Bronchial epithelial cell (primary cell): ENCODE data around the gene CENPQ. TPM values are rescaled to one million over a fixed set of nuclear protein-coding genes. Genes with fewer than 3 reads are reported as not detected.

Source experiments
- DNase-seq: peaks from one replicate; pipeline ENCODE4 v3.0.0-alpha.2; 2010; ENCODE audit warnings: low read depth
- FAIRE-seq: peaks from 2 replicates; lab custom pipeline; 2011; peaks lifted over from hg19 to GRCh38; lab: Jason Lieb, UNC
- H3K27me3 ChIP-seq: 2 replicates; pipeline ENCODE4 v1.5.1; 2011; ENCODE audit warnings: low read length; ENCODE audit not compliant: control insufficient read depth, insufficient read depth
- H3K36me3 ChIP-seq: 2 replicates; pipeline ENCODE4 v1.5.1; 2011; ENCODE audit warnings: low read length; ENCODE audit not compliant: control insufficient read depth, insufficient read depth
- H3K4me3 ChIP-seq: 2 replicates; pipeline ENCODE4 v1.5.1; 2011; ENCODE audit warnings: mild to moderate bottlenecking, low read depth, low read length, control low read depth
- CTCF ChIP-seq: IDR thresholded peaks from 2 replicates; pipeline ENCODE4 v1.5.1; 2011; ENCODE audit warnings: mild to moderate bottlenecking, moderate library complexity, low read length, control low read depth, inconsistent platforms; ENCODE audit not compliant: insufficient read depth, severe bottlenecking
- total RNA-seq: library from RNA; depleted of rRNA; stranded (reverse); fragments of >200 nt; gene quantifications from 2 replicates; pipeline ENCODE4 v1.2.1, GENCODE V29; 2014

CENPQ gene
- total RNA-seq, 1 donor from 2014 or later, result 2.4 TPM

- no peak overlapping the region for H3K4me3 ChIP-seq
- peaks cover 2% of the 10 kb centered on the region for H3K36me3 ChIP-seq
- no peak for DNase-seq
- no peak for TF ChIP-seq CTCF
- FAIRE-seq, result no peak
- no peaks in the 10 kb centered on the region for H3K27me3 ChIP-seq
These were observed 32.3 kb upstream of the CENPQ start for GRCh38 chr6:49430866-49431265.

GRCh38 chr6:49453221-49453620 is 9.9 kb upstream of the CENPQ start:
- no peak overlapping the region for H3K4me3 ChIP-seq
- TF ChIP-seq CTCF, result peak; percentile 19
- DNase-seq (peak; percentile 25), FAIRE-seq (no peak)
- H3K27me3 ChIP-seq, result no peaks in the 10 kb centered on the region
- peaks cover 3% of the 10 kb centered on the region for H3K36me3 ChIP-seq

GRCh38 chr6:49454787-49455709 is 8.1 kb upstream of the CENPQ start:
- TF ChIP-seq CTCF, result no peak
- DNase-seq, result no peak
- Histone ChIP-seq H3K36me3 (peaks cover 3% of the 10 kb centered on the region), H3K4me3 (no peak overlapping the region), H3K27me3 (no peaks in the 10 kb centered on the region)
- FAIRE-seq, result no peak

- FAIRE-seq (no peak), DNase-seq (no peak)
- H3K36me3 ChIP-seq, result peaks cover 2% of the 10 kb centered on the region
- no peak for TF ChIP-seq CTCF
- no peak overlapping the region for H3K4me3 ChIP-seq
- H3K27me3 ChIP-seq, result no peaks in the 10 kb centered on the region
These were observed 5.4 kb upstream of the CENPQ start for GRCh38 chr6:49457771-49458170.

GRCh38 chr6:49462071-49462470 is 1.1 kb upstream of the CENPQ start:
- H3K27me3 ChIP-seq, result no peaks in the 10 kb centered on the region
- TF ChIP-seq CTCF, result no peak
- peaks cover under 1% of the 10 kb centered on the region for H3K36me3 ChIP-seq
- peak overlapping the region; percentile 63 for H3K4me3 ChIP-seq
- DNase-seq (peak; percentile 46), FAIRE-seq (no peak)
